IMR-90 (cell line): ENCODE data around the gene NKD1. TPM values are rescaled to one million over a fixed set of nuclear protein-coding genes. Genes with fewer than 3 reads are reported as not detected.

Experiments used
- ATAC-seq: fragments of 200-7000 bp; cut with Tn5 transposase; 2 replicates; pipeline ENCODE4 v1.9.1; 2020; ENCODE audit warnings: low read depth, mild to moderate bottlenecking, moderate library complexity
- BruUV-seq: library from RNA; stranded (reverse); fragments of 400-500 nt; replicated peaks from 2 replicates; lab custom pipeline; 2021; lab: Mats Ljungman, UMichigan
- CTCF ChIA-PET: fragments of 300-600 bp; formaldehyde crosslinking; extraction: SDS; loops from one replicate; lab custom pipeline; 2021; ENCODE audit warnings: antibody characterized with exemption; lab: Yijun Ruan, JAX
- POLR2A ChIA-PET: fragments of 300-600 bp; sonication (Branson Sonifier 250); formaldehyde crosslinking; loops from one replicate; lab custom pipeline; 2022; ENCODE audit warnings: antibody characterized with exemption; ENCODE audit not compliant: unreplicated experiment; lab: Charles Lee
- DNase-seq: peaks from one replicate; pipeline ENCODE4 v3.0.0; 2013
- H2AFZ ChIP-seq: replicated peaks from 2 replicates; pipeline ENCODE3; 2013; ENCODE audit warnings: low read length, mild to moderate bottlenecking; ENCODE audit not compliant: poor library complexity
- H2AK5ac ChIP-seq: 2 replicates; pipeline ENCODE4 v1.6.1; 2013; ENCODE audit warnings: low read depth, low read length, inconsistent platforms
- H2AK9ac ChIP-seq: replicated peaks from 2 replicates; pipeline ENCODE3; 2013; ENCODE audit warnings: mild to moderate bottlenecking, low read depth, low read length, moderate library complexity; ENCODE audit not compliant: poor library complexity
- H2BK120ac ChIP-seq: 2 replicates; pipeline ENCODE4 v1.6.1; 2013; ENCODE audit warnings: low read depth, low read length, inconsistent platforms
- H2BK15ac ChIP-seq: 3 replicates; pipeline ENCODE4 v1.6.1; 2013; ENCODE audit warnings: low read depth, low read length, inconsistent platforms
- H2BK20ac ChIP-seq: 2 replicates; pipeline ENCODE4 v1.6.1; 2013; ENCODE audit warnings: low read depth, mild to moderate bottlenecking, inconsistent platforms, low read length, moderate library complexity
- H2BK5ac ChIP-seq: 2 replicates; pipeline ENCODE4 v1.6.1; 2013; ENCODE audit warnings: mild to moderate bottlenecking, low read depth, low read length, inconsistent platforms; ENCODE audit not compliant: poor library complexity, severe bottlenecking
- H3K14ac ChIP-seq: replicated peaks from 2 replicates; pipeline ENCODE4 v1.6.1; 2013; ENCODE audit warnings: low read depth, low read length, inconsistent platforms
- H3K18ac ChIP-seq: 2 replicates; pipeline ENCODE4 v1.6.1; 2013; ENCODE audit warnings: low read depth, low read length, control low read depth
- H3K23ac ChIP-seq: 2 replicates; pipeline ENCODE4 v1.6.1; 2013; ENCODE audit warnings: low read depth, low read length, inconsistent platforms
- H3K27ac ChIP-seq: 2 replicates; pipeline ENCODE4 v1.5.1; 2013; ENCODE audit warnings: mild to moderate bottlenecking, control low read depth, low read length; ENCODE audit not compliant: insufficient read depth
- H3K27me3 ChIP-seq: 2 replicates; pipeline ENCODE4 v1.6.1; 2013; ENCODE audit warnings: low read length; ENCODE audit not compliant: control insufficient read depth, insufficient read depth
- H3K36me3 ChIP-seq: 2 replicates; pipeline ENCODE4 v1.6.1; 2013; ENCODE audit warnings: low read length, mixed read lengths; ENCODE audit not compliant: control insufficient read depth, insufficient read depth
- H3K4ac ChIP-seq: 2 replicates; pipeline ENCODE4 v1.6.1; 2013; ENCODE audit warnings: low read depth, low read length, inconsistent platforms
- H3K4me1 ChIP-seq: 2 replicates; pipeline ENCODE4 v1.6.1; 2013; ENCODE audit warnings: low read length, mixed read lengths; ENCODE audit not compliant: control insufficient read depth, insufficient read depth
- H3K4me2 ChIP-seq: 2 replicates; pipeline ENCODE4 v1.6.1; 2013; ENCODE audit warnings: low read depth, mild to moderate bottlenecking, control low read depth, low read length, moderate library complexity
- H3K4me3 ChIP-seq: 2 replicates; pipeline ENCODE4 v1.5.1; 2013; ENCODE audit warnings: low read depth, mild to moderate bottlenecking, control low read depth, low read length, moderate library complexity; ENCODE audit not compliant: insufficient read depth
- H3K56ac ChIP-seq: 2 replicates; pipeline ENCODE4 v1.6.1; 2013; ENCODE audit warnings: low read length, inconsistent platforms; ENCODE audit not compliant: insufficient read depth; ENCODE audit errors: extremely low read depth
- H3K79me1 ChIP-seq, 2 experiments: 2 replicates each; pipeline ENCODE4 v1.6.1; 2013; ENCODE audit warnings: low read length in 2 of 2, inconsistent platforms in 1 of 2, low read depth in 1 of 2
- H3K9ac ChIP-seq: 2 replicates; pipeline ENCODE4 v1.6.1; 2013; ENCODE audit warnings: low read depth, low read length, control low read depth
- H3K9me1 ChIP-seq: 2 replicates; pipeline ENCODE4 v1.6.1; 2013; ENCODE audit warnings: low read length, inconsistent platforms; ENCODE audit not compliant: insufficient read depth
- H3K9me3 ChIP-seq: 2 replicates; pipeline ENCODE4 v1.6.1; 2013; ENCODE audit warnings: low read length; ENCODE audit not compliant: control insufficient read depth, insufficient read depth
- H4K20me1 ChIP-seq: 2 replicates; pipeline ENCODE4 v1.6.1; 2013; ENCODE audit warnings: low read length, inconsistent platforms; ENCODE audit not compliant: insufficient read depth
- H4K5ac ChIP-seq: 2 replicates; pipeline ENCODE4 v1.6.1; 2013; ENCODE audit warnings: mild to moderate bottlenecking, low read depth, low read length, control low read depth
- H4K8ac ChIP-seq, 2 experiments: 2 replicates each; pipeline ENCODE4 v1.6.1; 2013; ENCODE audit warnings: low read depth in 2 of 2, low read length in 2 of 2, control low read depth in 1 of 2, inconsistent platforms in 1 of 2
- H4K91ac ChIP-seq: 2 replicates; pipeline ENCODE4 v1.6.1; 2013; ENCODE audit warnings: low read depth, low read length, inconsistent platforms; ENCODE audit not compliant: insufficient read depth
- BHLHE40 ChIP-seq: fragments of 150-350 bp; IDR thresholded peaks from 2 replicates; pipeline ENCODE4 v1.6.1; 2016; ENCODE audit warnings: mild to moderate bottlenecking, low read depth, low read length
- CTCF ChIP-seq: conservative IDR thresholded peaks from 2 replicates; pipeline ENCODE4 v1.5.1; 2012; ENCODE audit warnings: mild to moderate bottlenecking, low read depth, low read length, improper control_type of control experiment
- ELK1 ChIP-seq: fragments of 150-350 bp; IDR thresholded peaks from 2 replicates; pipeline ENCODE4 v1.6.1; 2016; ENCODE audit warnings: low read depth, mild to moderate bottlenecking, low read length, moderate library complexity, borderline replicate concordance
- MXI1 ChIP-seq: IDR thresholded peaks from 2 replicates; pipeline ENCODE4 v1.6.1; 2012; ENCODE audit warnings: low read depth, mild to moderate bottlenecking, low read length, moderate library complexity, borderline replicate concordance
- POLR2A ChIP-seq: IDR thresholded peaks from 2 replicates; pipeline ENCODE4 v1.6.1; 2012; ENCODE audit warnings: mild to moderate bottlenecking, low read depth, low read length
- RAD21 ChIP-seq: IDR thresholded peaks from 2 replicates; pipeline ENCODE4 v1.6.1; 2012; ENCODE audit warnings: low read length, improper control_type of control experiment
- RCOR1 ChIP-seq: IDR thresholded peaks from 2 replicates; pipeline ENCODE4 v1.6.1; 2012; ENCODE audit warnings: mild to moderate bottlenecking, low read length, improper control_type of control experiment; ENCODE audit not compliant: insufficient replicate concordance
- RFX5 ChIP-seq: IDR thresholded peaks from 2 replicates; pipeline ENCODE4 v1.8.0; 2012; ENCODE audit warnings: low read depth, mild to moderate bottlenecking, low read length, moderate library complexity
- USF2 ChIP-seq: fragments of 150-350 bp; IDR thresholded peaks from 2 replicates; pipeline ENCODE4 v1.6.1; 2017; ENCODE audit warnings: mild to moderate bottlenecking, antibody characterized with exemption, low read length, low read depth
- WGBS, 2 experiments: methylation state at CpG; one replicate each; pipeline versions ENCODE4 v1.1.5 to v1.1.7; 2013; ENCODE audit warnings: missing lambda C conversion rate in 2 of 2; ENCODE audit not compliant: insufficient read length in 1 of 2; ENCODE audit errors: extremely low coverage in 2 of 2; 5-methylcytosine and 5-hydroxymethylcytosine counted together
- dilution Hi-C: fragments of 300-500 bp; cut with HindIII; formaldehyde crosslinking; loops from one replicate; pipeline ENCODE4 v1.14.3; 2018; ENCODE audit warnings: low sequenced_read_pairs; ENCODE audit not compliant: unreplicated experiment
- in situ Hi-C: fragments of 300-500 bp; cut with MboI; formaldehyde crosslinking; loops from 3 replicates; pipeline ENCODE4 v1.14.3; 2019; ENCODE audit warnings: low sequenced_read_pairs, inconsistent platforms, mixed read lengths
- intact Hi-C: fragments of 100-400 bp; cut with micrococcal nuclease; formaldehyde crosslinking; loops from 2 replicates; pipeline ENCODE4 v1.10.0; 2022
- polyA plus RNA-seq, 3 experiments: library from polyadenylated mRNA; depleted of rRNA; stranded (reverse); fragments of >200 nt; gene quantifications; 2 replicates each; pipeline ENCODE4 v1.2.3, GENCODE V29; 2012; ENCODE audit warnings: low replicate concordance in 1 of 3
- total RNA-seq: library from RNA; depleted of rRNA; stranded (reverse); fragments of >200 nt; gene quantifications from 2 replicates; pipeline ENCODE4 v1.2.3, GENCODE V29; 2012

The NKD1 gene
- total and polyA plus RNA-seq, 2 of the 4 experiments (the other 2 are of a cell fraction), result not detected

GRCh38 chr16:50596762-50597450, 48.7 kb downstream of the NKD1 start:
- intact Hi-C loops, result no loop called here
- Histone ChIP-seq H2BK20ac (no peak overlapping the region), H4K8ac (no peak overlapping the region), H3K27me3 (peaks cover 10% of the 10 kb centered on the region), H4K5ac (no peak overlapping the region), H3K4me3 (no peak overlapping the region), H3K56ac (no peak overlapping the region), H3K36me3 (no peaks in the 10 kb centered on the region), H3K9ac (no peak overlapping the region), H4K20me1 (no peaks in the 10 kb centered on the region), H3K9me3 (no peaks in the 10 kb centered on the region), H3K9me1 (no peaks in the 10 kb centered on the region), H2BK5ac (no peak overlapping the region), H3K18ac (no peak overlapping the region), H3K14ac (no peak overlapping the region), H3K23ac (no peak overlapping the region), H3K4ac (no peak overlapping the region), H2AK9ac (no peak overlapping the region), H3K4me2 (no peak overlapping the region), H3K4me1 (no peaks in the 10 kb centered on the region), H4K91ac (no peak overlapping the region), H2AK5ac (no peak overlapping the region), H3K27ac (no peak overlapping the region), H2BK120ac (no peak overlapping the region), H3K79me1 (no peaks in the 10 kb centered on the region), H2AFZ (no peak overlapping the region), H2BK15ac (no peak overlapping the region)
- ATAC-seq (no peak), DNase-seq (no peak)
- BruUV-seq, result no TSS peak
- in situ Hi-C loops, result no loop called here
- WGBS, 2 experiments, result 45% methylated on average over 9 of the region's 13 CpGs; no CpG with 5 or more reads in 1 of the 2 experiments
- dilution Hi-C loops, result no loop called here
- ChIA-PET POLR2A (no interaction called here), CTCF (no interaction called here)
- TF ChIP-seq ELK1 (no peak), BHLHE40 (no peak), MXI1 (no peak), USF2 (no peak), RAD21 (no peak), CTCF (no peak), POLR2A (no peak), RFX5 (no peak), RCOR1 (no peak)
